ENCODE measurements around the gene NEUROD1.

Gene NEUROD1

DNA sequence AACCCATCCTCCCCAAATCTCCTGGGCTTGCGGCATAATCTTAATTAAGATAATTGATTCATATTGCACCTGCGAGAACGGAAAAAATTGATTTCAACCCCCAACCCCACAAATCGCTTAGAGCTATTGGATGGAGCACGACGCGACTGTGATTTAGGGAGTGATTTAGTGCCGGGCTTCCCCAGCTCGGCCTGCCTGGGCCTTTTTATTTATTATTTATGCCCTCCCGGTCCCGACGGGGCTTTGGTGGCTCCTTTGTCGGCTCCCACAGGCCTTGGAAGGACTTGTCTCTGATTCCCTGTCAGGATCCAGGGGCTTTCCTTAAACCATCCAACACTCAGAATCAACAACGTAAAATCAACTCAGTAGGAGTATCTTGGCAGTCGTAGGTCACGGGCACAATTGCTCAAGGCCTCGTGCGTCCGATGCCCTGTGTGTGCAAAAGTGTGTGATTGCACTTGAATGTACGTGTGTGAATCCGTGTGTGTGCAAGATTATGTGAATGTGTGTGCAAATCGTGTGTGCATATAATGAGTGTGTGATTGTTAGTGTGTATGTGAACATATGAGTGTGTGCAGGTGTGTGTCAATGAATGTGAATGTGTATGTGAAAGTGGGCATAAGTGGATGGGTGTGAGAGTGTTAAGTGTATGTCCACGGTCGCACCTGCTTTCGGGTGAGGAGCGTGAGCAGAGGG lies 4.3 kb upstream of the NEUROD1 start:
- Histone ChIP-seq H3K27me3 (ENCODE audit: insufficient read depth, insufficient read length) (peaks cover 98% of the 10 kb centered on the region), H3K4me3 (ENCODE audit: insufficient read length, low read depth) (peak overlapping the region; percentile 21), H3K9ac (ENCODE audit: insufficient read length, low read depth) (no peak overlapping the region)

DNA sequence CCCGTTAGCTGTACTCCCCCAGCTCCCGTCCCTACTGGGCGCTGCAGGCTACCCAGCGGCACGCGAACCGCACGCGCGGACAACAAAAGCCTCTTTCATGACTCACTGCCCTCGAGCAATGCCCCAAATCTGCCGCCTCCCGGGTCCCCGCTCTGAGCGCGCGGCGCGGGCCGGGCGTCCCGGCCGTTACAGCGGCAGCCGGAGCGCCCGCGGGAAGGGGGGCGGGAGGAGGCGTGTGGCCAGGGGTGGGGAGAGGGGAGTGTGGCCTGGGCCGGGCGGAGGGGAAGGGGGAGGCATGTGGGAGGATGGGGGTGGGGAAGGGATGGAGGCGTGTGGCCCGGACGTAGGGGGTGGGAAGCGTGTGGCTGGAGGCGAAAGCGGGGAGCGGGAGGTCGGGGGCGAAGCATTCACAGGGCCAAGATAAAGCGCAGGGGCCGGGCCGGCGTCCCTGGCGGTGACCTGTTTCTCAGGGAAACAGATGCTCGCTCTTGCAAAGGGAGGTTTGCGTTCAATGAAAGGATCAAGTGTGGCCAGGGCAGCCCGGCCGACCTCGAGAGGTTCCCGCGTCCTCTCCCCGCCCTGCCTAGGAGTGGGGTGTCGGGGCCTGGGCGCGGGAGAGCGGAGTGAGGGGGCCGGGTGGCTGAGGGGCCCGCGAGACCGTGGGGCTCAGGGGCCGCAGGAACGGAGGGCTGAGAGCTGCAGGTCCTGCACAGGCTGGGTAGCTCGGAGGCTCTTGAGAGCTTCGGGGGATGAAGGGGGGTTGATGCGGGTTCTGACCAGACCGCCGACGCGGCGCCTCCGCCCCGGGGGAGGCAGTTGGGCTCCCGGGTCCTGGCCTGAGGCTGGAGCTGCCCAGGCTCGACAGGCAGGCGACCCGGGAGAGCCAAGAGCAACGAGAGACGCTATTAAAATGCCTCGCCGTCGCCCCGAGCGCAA lies 3.5 kb upstream of the NEUROD1 start:
- TF ChIP-seq YY1 (IDR thresholded peaks at IDR 0.05; ENCODE audit: insufficient read depth, insufficient read length) = no peak
- TF ChIP-seq ZNF274 (IDR thresholded peaks at IDR 0.05; ENCODE audit: low read depth, low read length) = no peak
- no peak for TF ChIP-seq SUZ12 (IDR thresholded peaks at IDR 0.05; ENCODE audit: extremely low read depth, insufficient read depth, insufficient read length)
- Histone ChIP-seq H3K9me3 (ENCODE audit: insufficient read depth, low read length) (no peaks in the 10 kb centered on the region), H3K9ac (ENCODE audit: insufficient read length, low read depth) (no peak overlapping the region), H3K4me3 (ENCODE audit: insufficient read length, low read depth) (peak overlapping the region; percentile 21), H3K36me3 (ENCODE audit: insufficient read depth, insufficient read length, low read length) (no peaks in the 10 kb centered on the region), H3K27me3 (ENCODE audit: insufficient read depth, insufficient read length) (peaks cover 98% of the 10 kb centered on the region), H3K4me1 (ENCODE audit: insufficient read depth, insufficient read length) (peaks cover 23% of the 10 kb centered on the region)
- DNase-seq (ENCODE audit: low read depth, low spot score) = peak; percentile 50

More for the DNA sequence above, 4.3 kb upstream of the NEUROD1 start:
- Histone ChIP-seq H3K36me3 (ENCODE audit: insufficient read depth, insufficient read length, low read length) (no peaks in the 10 kb centered on the region), H3K4me1 (ENCODE audit: insufficient read depth, insufficient read length) (peaks cover 23% of the 10 kb centered on the region), H3K9me3 (ENCODE audit: insufficient read depth, low read length) (no peaks in the 10 kb centered on the region)
- no peak for DNase-seq (ENCODE audit: low read depth, low spot score)
- TF ChIP-seq ZNF274 (IDR thresholded peaks at IDR 0.05; ENCODE audit: low read depth, low read length) (no peak), SUZ12 (IDR thresholded peaks at IDR 0.05; ENCODE audit: extremely low read depth, insufficient read depth, insufficient read length) (peak; percentile 92)

DNA sequence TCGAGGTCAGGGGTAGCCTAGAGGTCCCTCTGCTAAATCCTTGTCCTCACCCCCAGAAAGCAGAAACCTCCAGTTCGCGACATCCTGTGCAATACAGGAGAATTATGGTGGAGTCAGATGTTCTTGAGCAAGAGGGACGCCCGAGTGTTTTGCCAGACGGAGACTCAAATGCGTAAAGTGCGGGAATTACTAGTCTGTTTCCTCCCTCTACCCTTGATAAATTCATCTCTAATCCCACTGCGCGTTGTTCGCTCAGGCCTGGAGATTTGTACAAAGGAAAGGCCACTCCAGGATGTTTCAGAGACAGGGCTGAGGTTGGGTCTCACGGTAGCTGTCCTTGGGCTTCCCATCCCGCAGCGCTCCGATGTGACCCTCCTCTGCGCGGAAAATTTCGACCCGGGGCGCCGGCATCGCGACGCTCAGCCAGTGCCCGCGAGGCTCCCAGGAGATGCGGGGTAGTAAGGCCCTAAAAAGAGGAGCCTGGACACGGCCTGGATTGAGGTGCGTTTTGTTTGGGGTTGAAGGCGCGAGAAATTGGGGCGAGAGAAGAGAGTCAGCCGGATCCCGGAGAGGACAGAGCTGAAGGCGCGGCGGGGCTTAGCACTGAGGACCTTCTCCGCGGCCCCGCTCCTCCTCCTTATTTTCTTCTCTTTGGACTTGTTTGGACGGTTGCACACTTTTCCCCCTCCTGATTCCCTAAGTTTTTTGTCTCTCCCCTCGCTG lies 2.6 kb upstream of the NEUROD1 start:
- H3K27me3 ChIP-seq (ENCODE audit: insufficient read depth, insufficient read length) = peaks cover 99% of the 10 kb centered on the region
- TF ChIP-seq ZNF274 (IDR thresholded peaks at IDR 0.05; ENCODE audit: low read depth, low read length) = no peak
- peak; percentile 98 for TF ChIP-seq SUZ12 (IDR thresholded peaks at IDR 0.05; ENCODE audit: extremely low read depth, insufficient read depth, insufficient read length)
- no peak for DNase-seq (ENCODE audit: low read depth, low spot score)
- H3K4me1 ChIP-seq (ENCODE audit: insufficient read depth, insufficient read length) = peaks cover 23% of the 10 kb centered on the region
- no peaks in the 10 kb centered on the region for H3K9me3 ChIP-seq (ENCODE audit: insufficient read depth, low read length)
- H3K9ac ChIP-seq (ENCODE audit: insufficient read length, low read depth) = no peak overlapping the region
- H3K4me3 ChIP-seq (ENCODE audit: insufficient read length, low read depth) = peak overlapping the region; percentile 21
- no peaks in the 10 kb centered on the region for H3K36me3 ChIP-seq (ENCODE audit: insufficient read depth, insufficient read length, low read length)

DNA sequence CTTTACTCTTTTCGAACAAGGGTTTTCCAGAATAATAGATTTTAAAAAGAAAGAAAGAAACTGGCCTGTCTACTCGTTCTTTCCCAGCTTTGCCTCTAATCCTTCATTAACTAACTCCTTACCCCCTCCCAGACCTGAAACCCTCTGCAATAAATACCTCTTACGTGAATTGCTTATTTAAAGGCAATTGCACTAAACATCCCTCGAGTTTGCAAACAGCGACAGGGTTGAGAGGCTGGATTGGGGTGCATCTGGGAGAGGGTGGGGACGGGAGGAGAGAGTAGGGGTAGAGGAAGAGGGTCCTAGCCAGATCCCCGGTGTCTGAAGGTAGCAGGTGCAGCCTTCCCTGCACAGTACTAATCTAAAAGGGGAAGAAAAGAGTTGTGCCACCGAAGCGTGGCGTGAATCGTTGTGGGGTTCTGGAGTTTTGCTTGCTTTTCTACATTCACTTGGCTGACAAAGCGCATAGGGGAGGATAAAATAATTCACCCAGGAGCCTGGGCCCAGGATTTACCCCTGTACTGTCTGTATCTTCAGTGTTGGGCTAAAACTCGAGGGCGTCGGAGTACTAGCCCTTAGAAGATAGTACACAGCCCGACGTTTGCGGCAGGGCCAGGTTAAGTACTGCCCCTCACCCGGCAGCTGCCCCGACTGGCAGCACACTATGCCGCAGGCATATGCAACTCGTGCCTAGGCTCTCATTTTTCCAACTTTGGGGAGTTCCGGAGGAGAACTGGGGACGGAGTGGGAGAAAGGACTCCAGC lies 1.9 kb upstream of the NEUROD1 start:
- Histone ChIP-seq H3K4me3 (ENCODE audit: insufficient read length, low read depth) (no peak overlapping the region), H3K9ac (ENCODE audit: insufficient read length, low read depth) (no peak overlapping the region), H3K36me3 (ENCODE audit: insufficient read depth, insufficient read length, low read length) (no peaks in the 10 kb centered on the region), H3K4me1 (ENCODE audit: insufficient read depth, insufficient read length) (peaks cover 23% of the 10 kb centered on the region), H3K27me3 (ENCODE audit: insufficient read depth, insufficient read length) (peaks cover 99% of the 10 kb centered on the region), H3K9me3 (ENCODE audit: insufficient read depth, low read length) (no peaks in the 10 kb centered on the region)
- DNase-seq (ENCODE audit: low read depth, low spot score) = no peak
- no peak for TF ChIP-seq SUZ12 (IDR thresholded peaks at IDR 0.05; ENCODE audit: extremely low read depth, insufficient read depth, insufficient read length)
- no peak for TF ChIP-seq ZNF274 (IDR thresholded peaks at IDR 0.05; ENCODE audit: low read depth, low read length)
- no peak for TF ChIP-seq YY1 (IDR thresholded peaks at IDR 0.05; ENCODE audit: insufficient read depth, insufficient read length)

DNA sequence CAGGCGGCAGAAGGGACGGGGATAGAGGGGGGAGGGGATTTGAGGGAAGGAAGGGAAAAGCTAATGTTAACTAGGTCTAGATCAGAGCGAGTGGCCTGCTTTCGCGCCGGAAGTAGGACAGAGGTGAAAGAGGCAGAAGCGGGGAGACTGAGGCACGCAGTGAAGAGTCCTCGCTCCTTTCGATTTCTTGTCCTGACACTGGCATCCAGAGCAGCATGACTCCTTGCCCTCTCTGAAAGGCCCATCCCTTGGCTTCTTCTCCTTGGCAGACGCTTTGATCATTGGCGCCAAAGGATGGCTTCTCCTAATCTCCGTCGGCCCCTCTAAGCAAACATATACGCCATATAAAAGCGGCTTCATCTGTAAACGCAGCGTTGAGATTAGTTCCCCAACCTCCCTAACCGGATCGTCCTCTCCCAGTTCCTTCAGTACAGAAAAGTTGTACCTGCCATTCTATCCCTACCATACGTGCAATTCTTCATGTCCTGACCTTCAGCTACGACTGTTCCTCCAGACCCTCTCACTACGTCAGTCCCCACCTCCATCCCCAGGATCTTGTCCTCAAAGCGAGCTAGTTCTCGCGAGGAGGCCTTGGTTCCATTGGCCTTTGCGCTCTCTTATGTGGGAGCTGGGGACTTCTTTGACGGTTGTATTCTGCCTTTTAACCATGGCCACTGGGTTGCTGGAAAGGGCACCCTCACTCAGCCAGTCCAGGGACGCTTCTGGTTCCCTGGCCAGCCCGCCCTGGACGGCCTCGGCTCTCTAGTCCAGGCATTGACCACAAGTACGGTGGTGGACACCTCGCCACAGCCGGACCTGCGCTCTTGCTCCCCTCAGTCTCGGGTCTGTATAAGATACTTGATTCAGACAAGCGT lies 857 bp upstream of the NEUROD1 start:
- Histone ChIP-seq H3K9me3 (ENCODE audit: insufficient read depth, low read length) (no peaks in the 10 kb centered on the region), H3K4me1 (ENCODE audit: insufficient read depth, insufficient read length) (peaks cover 23% of the 10 kb centered on the region), H3K27me3 (ENCODE audit: insufficient read depth, insufficient read length) (peaks cover 99% of the 10 kb centered on the region), H3K4me3 (ENCODE audit: insufficient read length, low read depth) (peak overlapping the region; percentile 28), H3K36me3 (ENCODE audit: insufficient read depth, insufficient read length, low read length) (no peaks in the 10 kb centered on the region), H3K9ac (ENCODE audit: insufficient read length, low read depth) (no peak overlapping the region)
- no peak for TF ChIP-seq YY1 (IDR thresholded peaks at IDR 0.05; ENCODE audit: insufficient read depth, insufficient read length)
- DNase-seq (ENCODE audit: low read depth, low spot score) = no peak

DNA sequence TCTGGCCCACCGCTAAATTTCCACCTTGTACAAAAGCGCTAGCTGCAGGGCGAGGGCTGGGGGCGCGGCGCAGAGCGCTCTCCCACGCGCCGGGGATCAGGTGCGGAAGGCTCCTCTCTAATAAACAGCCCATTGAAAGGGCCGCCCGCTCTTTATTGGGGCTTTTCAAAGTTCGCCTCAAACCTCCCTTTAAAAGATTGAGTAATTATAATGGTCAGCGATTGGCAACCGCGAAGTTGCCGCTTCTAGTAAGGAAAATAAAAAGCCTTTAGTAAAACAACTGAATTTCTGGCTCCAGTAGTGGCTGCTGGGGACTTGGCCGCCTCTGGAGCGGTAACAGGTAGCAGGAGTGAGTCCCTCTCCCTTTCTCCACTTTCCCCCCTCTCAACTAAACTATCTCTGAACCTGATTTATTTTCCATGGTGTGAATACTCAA lies 755 bp downstream of the NEUROD1 start:
- Histone ChIP-seq H3K9ac (ENCODE audit: insufficient read length, low read depth) (no peak overlapping the region), H3K9me3 (ENCODE audit: insufficient read depth, low read length) (no peaks in the 10 kb centered on the region), H3K27me3 (ENCODE audit: insufficient read depth, insufficient read length) (peaks cover 99% of the 10 kb centered on the region), H3K4me1 (ENCODE audit: insufficient read depth, insufficient read length) (peaks cover 17% of the 10 kb centered on the region), H3K4me3 (ENCODE audit: insufficient read length, low read depth) (no peak overlapping the region), H3K36me3 (ENCODE audit: insufficient read depth, insufficient read length, low read length) (no peaks in the 10 kb centered on the region)
- DNase-seq (ENCODE audit: low read depth, low spot score) = no peak
- TF ChIP-seq ZNF274 (IDR thresholded peaks at IDR 0.05; ENCODE audit: low read depth, low read length) (no peak), SUZ12 (IDR thresholded peaks at IDR 0.05; ENCODE audit: extremely low read depth, insufficient read depth, insufficient read length) (no peak), YY1 (IDR thresholded peaks at IDR 0.05; ENCODE audit: insufficient read depth, insufficient read length) (no peak)
